Measurements from ENCODE around the gene TAOK1. TPM values are rescaled to one million over a fixed set of nuclear protein-coding genes. Genes with fewer than 3 reads are reported as not detected.

Gene TAOK1
- total RNA-seq, 1 donor from 2014 or later, result 60.2 TPM

DNA sequence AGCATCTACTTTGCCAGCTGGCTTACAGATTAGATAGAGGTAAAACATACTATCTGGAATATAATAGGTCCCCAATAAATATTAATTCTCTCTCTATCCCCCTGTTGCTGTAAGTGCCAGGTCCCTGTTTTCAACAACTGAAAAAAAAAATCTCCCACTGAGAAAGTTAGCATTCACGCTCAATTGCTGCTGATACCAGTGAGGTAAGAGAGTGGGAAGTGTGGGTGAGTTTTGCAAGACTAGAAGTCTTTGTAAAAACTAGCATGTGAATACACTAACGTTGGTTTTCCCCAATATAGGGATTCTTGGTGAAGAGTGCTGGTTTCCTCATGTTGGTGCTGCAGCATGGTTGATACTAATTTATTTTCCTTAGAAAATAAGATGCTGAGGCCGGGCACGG is 11.7 kb upstream of the TAOK1 start:
- intact Hi-C loops (cut with micrococcal nuclease), result no loop called here

DNA sequence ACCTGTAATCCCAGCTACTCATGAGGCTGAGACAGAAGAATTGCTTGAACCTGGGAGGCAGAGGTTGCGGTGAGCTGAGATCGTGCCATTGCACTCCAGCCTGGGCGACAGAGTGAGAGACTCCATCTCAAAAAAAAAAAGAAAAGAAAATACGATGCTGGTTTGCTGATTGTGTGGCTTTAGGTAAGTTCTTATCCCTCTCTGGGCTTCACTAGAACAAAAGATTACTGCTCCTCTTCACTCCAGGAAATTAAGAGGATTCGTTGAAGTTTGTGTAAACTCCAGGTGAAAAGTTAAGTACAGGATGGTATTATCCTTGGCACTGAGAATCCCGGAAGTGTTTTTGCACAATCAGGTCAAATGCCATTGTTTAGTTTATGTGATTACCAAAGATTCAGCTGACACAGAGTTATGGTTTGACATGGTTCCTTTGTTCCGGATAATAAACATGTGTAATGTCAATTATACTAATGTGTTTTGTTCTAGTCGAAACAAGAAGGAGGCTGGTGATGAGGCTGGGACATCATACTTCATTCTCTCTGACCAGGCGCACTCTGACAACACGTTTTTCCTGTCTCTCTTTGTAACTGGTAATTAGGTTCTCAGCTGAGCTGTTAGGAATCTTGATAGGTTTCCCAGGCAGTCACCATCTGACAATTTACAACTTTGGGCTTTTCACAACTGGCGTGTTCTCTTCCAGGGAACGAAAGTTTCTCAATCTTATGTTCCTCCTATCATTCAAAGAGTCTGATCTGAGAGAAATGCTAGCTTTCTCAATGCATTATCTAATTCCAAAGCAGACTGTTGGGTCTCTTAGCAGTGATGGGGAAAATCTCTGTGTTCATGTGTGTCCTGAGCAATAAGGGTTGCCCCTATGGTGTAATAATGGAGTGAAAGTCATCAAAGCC is 10.8 kb upstream of the TAOK1 start:
- intact Hi-C loops (cut with micrococcal nuclease), result no loop called here

DNA sequence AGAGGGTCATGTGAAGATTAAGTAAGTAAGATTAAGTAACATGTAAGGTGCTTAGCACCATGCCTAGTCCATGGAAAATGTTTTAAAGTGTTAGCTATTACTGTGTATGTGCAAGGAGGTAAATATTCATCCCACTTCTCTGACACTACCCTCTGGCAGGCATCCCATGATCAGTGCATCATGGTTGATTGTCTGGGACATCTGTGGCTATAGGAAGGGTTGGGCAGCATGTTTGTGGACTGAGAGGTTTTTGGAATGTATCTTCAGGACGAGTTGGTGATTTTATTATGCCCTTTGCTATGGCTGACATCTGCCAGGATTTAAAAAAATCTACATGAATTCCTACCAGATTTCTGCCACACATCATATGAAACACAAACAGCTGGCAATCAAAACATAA is 6.5 kb upstream of the TAOK1 start:
- intact Hi-C loops (cut with micrococcal nuclease), result no loop called here

DNA sequence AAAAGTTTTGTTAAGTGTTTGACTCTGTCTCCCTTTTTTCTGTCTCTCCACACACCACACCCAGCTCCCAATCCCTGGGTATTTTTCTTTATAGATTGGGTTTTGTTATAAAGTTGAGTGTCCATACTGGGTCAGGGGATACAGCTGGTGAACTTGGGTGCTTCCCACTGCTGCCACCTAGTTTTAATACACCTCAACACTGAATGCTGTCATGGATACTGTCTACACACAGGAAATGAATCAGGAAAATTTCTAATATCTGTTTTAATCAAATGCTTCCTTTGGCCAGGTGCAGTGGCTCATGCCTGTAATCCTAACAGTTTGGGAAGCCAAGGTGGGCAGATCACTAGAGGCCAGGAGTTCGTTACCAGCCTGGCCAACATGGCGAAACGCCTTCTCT is 5.3 kb upstream of the TAOK1 start:
- intact Hi-C loops (cut with micrococcal nuclease), result no loop called here

DNA sequence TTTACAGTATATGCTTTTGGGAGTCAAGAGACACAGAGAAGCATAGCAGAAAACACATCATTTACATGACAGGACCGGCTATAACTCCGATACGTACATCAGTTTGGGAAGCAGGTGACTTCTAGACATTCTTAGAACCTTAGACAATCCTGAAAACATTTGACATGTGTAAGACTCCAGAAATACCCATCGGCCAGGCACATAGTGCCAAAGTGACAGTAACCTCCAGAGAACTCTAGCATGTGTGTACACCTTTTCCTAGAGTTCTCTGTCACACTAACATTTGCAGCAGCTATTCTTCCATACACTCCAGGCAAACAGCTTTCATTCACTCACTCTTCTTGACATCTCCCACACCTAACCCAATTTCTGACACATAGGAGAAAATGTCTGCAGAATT is 3.4 kb upstream of the TAOK1 start:
- intact Hi-C loops (cut with micrococcal nuclease), result no loop called here

DNA sequence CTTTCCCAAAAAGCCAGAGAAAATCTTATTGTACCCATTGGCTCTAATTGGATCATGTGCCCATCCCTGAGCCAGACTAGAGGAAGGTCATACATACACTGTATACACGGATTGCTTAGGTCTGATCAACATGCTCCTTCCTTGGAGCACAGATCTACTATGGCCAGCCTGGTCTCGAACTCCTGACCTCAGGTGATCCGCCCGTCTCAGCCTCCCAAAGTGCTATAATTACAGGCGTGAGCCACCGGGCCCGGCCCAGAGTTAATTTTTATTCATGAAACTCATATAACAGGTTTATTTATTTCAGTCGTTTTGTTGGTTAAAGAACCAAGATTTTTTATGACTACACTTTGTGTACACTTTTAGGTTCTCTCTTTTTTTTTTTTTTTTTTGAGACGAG is 1.2 kb upstream of the TAOK1 start:
- intact Hi-C loops (cut with micrococcal nuclease), result no loop called here

DNA sequence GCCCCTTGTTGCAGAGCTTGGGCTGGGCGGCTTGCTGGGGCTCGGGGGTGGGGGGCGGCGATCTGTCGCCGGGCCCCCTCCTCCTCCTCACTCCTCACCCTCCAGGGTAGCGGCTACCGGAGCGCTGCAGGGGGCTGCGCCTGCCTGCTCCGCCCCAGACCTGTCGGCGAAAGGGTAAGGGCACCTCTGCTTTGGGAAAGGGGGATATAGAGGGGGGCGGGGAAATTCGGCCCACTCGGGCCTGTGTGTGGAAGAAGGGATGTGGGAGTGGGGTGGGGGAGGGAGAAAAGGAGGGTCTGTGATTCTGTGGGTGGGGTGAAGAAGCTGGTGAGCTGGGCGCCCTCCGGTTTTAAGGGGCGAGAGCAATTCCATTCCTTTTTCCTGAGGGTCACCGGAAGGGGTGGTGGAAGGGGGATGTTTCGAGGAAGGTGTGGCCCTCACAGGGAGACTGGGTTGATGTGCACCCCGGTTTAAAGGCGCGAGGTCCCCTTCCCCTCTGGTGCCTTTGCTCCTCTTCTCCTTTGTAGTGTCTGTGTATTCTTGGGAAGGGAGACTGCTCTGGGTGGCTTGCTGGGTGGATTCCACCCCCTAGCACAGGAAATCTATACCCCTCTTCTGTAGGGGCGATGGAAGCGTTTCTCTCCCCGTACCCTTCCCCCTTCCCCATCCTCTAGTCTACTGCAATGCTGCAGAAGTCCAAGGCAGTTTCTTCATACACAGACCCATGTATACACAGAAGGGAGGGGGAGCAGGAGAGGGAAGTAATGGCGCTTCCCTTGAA is 878 bp downstream of the TAOK1 start:
- intact Hi-C loops (cut with micrococcal nuclease), result loop anchor here (1.0 to 10.0 kb wide), 9 partner anchors 51 to 538 kb away; partner anchors contain the start of genes NUFIP2, PHF12 and TP53I13

DNA sequence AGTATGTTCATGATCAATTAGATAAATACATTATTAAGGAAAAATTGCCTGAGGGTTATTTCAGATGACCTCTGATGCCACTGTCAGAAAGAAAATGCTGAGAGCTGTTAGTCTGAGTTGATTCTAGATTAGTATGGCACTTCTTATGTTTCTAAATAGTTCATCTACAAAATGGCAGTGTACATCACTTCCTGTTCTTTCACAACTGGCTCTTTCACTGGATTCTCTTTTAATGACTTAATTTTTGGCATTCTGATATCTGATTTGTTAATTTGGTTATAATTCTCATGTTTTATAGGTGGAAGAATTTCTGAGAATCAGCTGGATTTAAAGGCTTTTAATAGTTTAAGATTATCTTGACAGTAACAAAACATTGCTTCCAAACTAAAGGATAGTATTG is 3.3 kb downstream of the TAOK1 start:
- intact Hi-C loops (cut with micrococcal nuclease), result loop anchor here (5.0 to 10.0 kb wide), 4 partner anchors 49 to 439 kb away; partner anchors contain the start of gene PHF12

DNA sequence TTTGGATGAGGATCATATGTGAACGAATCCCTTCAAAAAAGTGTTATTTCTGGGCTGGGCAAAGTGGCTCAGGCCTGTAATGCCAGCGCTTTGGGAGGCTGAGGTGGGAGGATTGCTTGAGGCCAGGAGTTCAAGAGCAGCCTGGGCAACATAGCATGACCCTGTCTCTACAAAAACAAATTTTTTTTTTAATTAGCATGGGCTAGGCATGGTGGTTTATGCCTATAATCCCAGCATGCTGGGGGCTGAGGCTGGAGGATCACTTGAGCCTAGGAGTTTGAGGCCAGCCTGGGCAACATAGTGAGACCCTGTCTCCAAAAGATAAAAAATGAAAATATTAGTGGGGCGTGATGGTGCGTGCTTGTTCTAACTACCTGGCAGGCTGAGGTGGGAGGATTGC is 4.6 kb downstream of the TAOK1 start:
- intact Hi-C loops (cut with micrococcal nuclease), result loop anchor here (5.0 to 10.0 kb wide), 4 partner anchors 48 to 440 kb away; partner anchors contain the start of gene PHF12

DNA sequence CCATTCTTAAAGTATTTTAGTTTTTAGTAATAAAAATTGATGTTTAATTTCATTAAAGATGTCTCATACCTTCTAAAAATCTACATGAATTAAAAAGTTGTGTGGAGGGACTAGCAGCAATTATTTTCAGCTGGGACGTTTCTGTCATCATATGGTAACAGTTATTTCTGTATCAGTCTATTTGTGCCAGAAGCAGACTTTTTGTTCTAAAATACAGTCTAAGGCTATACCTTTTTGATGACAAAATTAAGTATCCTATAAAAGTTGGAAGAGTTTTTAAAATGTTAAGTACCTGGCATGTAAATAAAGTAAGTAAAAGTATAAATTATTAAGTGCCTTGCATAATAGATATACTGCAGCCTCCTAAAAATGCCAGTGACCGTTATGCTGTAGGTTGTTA is 5.9 kb downstream of the TAOK1 start:
- intact Hi-C loops (cut with micrococcal nuclease), result loop anchor here (10.0 kb wide), 1 partner anchor 441 kb away; the partner anchor contains the start of gene PHF12

DNA sequence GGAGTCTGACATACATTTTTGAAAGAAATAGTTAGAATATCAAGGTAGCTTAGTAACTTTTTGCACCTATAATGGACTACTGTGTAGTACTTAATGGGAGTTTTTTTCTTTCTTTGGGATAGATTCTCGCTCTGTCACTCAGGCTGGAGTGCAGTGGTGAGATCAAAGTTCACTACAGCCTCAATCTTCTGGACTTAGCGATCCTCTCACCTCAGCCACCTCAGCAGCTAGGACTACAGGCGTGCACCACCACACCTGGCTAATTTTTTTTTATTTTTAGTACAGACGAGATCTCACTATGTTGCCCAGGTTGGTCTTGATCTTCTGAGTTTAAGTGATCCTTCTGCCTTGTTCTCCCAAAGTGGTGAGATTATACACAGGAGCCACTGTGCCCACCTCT is 9.5 kb downstream of the TAOK1 start:
- intact Hi-C loops (cut with micrococcal nuclease), result loop anchor here (10.0 kb wide), 1 partner anchor 445 kb away; the partner anchor contains the start of gene PHF12

DNA sequence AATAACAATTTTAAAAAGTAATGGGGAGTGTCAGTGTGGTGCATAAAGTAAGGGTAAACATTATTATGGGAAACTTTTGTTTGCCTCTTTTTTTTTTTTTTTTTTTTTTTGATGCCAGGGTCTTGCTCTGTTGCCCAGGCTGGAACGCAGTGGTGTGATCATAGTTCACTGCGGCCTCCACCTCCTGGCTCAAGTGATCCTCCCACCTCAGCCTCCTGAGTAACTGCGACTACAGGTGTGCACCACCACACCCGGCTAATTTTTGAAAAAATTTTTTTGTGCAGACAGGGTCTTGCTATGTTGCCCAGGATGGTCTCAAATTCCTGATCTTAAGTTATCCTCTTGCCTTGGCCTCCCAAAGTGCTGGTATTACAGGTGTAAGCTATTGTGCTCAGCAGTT is 10.7 kb downstream of the TAOK1 start:
- intact Hi-C loops (cut with micrococcal nuclease), result no loop called here

DNA sequence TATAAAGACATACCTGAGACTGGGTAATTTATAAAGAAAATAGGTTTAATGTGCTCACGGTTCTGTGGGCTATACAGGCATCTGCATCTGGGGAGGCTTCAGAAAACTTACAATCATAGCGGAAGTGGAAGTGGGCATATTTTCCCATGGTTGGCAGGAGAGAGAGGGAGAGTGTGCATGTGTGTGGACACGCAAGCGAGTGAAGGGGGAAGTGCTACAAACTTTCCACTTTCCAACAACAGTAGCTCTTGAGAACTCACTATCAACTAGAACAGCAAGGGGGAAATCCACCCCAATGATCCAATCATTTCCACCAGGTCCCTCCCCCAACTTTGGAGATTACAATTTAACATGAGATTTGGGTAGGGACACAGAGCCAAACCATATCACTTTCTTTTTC is 11.1 kb downstream of the TAOK1 start:
- intact Hi-C loops (cut with micrococcal nuclease), result no loop called here

DNA sequence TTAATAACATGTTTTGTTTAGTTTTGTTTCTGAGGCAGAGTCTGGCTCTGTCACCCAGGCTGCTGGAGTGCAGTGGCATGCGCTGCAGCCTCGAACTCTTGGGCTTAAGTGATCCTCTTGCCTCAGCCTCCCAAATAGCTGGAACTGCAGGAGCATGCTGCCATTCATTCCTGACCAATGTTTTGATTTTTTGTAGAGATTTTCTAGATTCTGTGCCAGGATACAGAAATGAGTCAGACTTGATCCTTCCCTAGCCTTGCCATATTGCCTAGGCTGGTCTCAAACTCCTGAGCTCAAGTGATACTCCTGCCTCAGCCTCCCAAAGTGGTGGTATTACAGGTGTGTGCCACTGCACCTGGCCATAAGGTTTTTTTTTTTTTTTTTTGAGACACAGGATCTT is 17.7 kb downstream of the TAOK1 start:
- intact Hi-C loops (cut with micrococcal nuclease), result no loop called here

DNA sequence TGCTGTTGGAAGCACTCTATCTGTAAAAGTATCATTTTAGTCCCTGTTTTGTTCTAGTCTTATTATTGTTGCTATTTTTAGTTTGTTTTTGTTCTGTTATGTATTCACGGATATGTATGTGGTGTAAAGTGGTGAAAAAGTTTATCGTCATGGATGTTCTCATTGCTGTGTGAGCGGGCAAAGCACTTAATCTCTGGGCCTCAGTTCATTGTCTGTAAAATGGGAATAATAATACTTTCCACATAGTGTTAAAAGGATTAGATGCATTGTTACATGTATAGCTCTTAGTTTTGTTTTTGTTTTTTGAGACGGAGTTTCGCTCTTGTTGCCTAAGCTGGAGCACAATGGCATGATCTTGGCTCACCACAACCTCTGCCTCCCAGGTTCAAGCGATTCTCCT is 19.8 kb downstream of the TAOK1 start:
- intact Hi-C loops (cut with micrococcal nuclease), result no loop called here

DNA sequence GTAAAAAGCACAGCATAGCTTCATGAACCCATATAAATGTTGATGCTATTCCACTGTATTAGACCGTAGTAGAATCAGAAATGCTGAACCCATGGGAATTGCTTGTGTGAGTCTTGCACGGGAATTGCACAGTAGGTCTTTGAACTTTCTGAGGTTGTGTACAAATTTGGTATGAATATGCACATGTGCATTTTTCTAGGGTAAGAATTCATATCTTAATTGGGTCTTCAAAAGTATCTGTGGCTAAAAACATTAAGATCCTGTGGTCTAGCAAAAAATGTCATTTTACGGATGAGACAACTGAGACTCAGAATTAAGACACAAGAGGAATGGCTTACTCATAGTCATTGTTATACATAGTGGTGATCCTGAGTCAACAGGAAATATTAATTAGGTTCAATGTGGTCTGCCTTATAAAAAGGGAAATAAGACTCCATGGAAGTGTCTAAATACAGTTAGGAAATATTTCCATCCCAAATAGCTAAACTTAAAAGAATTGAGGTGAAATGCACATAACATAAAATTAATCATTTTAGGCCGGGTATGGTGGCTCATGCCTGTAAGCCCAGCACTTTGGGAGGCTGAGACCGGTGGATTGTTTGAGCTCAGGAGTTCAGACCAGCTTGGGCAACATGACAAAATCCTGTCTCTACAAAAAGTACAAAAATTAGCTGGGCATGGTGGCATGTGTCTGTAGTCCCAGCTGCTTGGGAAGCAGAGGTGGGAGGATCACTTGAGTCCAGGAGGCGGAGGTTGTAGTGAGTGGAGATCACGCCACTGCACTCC is 22.8 kb downstream of the TAOK1 start:
- intact Hi-C loops (cut with micrococcal nuclease), result no loop called here

DNA sequence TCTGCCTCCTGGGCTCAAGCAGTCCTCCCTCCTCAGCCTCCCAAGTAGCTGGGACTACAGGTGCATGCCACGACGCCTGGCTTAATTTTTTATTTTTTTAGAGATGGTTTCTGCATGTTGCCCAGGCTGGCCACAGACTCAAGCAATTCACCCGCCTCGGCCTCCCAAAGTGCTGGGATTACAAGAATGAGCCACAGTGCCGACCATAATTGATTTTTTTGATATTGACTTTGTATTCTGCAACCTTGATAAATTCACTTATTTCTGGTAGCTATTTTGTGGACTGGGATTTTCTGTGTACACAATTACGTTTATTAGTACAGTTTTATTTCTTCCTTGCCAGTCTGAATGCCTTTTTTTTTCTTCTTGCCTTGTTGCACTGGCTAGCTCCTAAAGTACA is 30.0 kb downstream of the TAOK1 start:
- intact Hi-C loops (cut with micrococcal nuclease), result no loop called here

DNA sequence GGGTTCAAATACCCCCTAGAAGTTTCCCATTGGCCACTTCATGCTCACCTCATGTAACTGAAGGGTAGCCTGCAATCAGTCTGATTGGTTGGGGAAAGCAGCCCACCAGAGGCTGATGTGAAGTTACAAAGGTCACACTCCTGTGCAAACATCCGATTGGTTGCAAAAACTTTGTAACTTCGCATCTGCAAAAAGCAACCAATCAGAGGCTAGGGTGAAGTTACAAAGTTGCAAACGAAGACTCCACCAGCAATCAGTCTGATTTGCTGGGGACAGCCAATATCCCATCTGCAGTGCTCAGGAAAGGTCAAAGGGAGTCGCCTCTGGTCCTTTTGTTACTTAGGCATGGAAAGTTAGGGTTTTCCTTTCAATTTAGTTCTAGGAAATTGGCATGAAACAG is 40.1 kb downstream of the TAOK1 start:
- intact Hi-C loops (cut with micrococcal nuclease), result no loop called here

DNA sequence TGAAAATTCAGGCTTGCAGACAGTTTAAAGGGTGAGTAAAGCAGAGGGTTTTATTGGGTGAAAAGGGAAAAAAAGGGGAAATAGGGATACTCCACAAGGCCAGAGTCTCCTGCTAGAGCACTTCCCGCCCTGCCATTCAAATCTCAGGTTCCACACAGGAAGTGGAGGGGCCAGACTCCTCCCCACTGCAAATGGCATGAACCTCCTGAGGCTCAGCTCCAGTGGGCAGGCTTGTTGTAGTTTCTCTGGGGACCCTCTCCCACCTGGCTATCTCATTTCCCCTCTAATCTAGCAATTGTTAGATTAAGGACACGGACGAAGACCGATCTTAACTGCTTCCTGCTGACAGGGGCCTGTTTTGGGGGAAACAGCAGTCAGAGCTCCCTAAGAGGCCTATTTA is 43.4 kb downstream of the TAOK1 start:
- intact Hi-C loops (cut with micrococcal nuclease), result no loop called here

DNA sequence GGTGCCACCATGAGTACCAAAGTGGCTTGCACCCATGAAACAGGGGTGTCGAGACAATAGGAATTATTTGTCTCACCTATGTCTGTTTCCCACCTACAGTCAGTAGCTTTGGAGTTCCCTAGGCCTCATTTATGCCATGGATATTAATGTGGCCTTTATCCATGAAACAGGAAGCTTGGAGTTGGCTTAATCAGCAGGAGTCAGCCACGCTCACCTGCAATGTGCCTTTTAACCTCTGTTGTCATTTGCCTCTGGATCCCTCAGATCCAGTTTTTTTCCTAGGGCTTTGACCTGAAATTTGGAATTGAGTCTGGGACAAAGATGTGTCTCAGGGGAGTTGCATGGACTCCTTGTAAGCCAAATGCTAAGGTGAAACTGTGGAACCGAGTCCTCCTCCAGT is 44.4 kb downstream of the TAOK1 start:
- intact Hi-C loops (cut with micrococcal nuclease), result no loop called here

DNA sequence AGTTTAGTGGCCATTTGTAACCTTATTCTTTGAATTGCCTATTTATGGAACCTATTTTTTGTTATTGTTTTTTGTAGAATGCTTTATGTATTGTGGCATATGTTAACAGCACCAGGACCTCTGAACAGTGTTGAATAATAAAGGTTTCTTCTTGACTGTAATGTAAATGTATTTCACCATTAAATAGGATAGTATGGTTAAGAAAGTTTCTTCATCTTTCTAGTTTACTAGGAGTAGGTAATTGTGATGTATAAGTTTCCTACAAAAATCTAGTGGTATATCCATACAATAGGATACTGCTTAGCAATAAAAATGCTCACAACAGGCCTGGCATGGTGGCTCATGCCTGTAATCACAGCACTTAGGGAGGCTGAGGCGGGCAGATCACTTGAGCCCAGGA is 52.3 kb downstream of the TAOK1 start:
- intact Hi-C loops (cut with micrococcal nuclease), result loop anchor here (5.0 kb wide), 1 partner anchor 50 kb away; the partner anchor contains the start of gene TAOK1

Measured in T-helper 1 cell treated with Interleukin-12 subunit alpha and Interleukin-12 subunit beta and Interleukin-4 antibody, amounts not matched to agents 30 ng/mL and 1 ng/mL, for 36 hours (primary cell).